NCI-H446 (cell line): Measurements from ENCODE around the gene KLF16.

Source experiments
- DNase-seq, 2 experiments: peaks; one replicate each; lab custom pipeline; 2025; lab: John Stamatoyannopoulos, UW

The KLF16 gene

GRCh38 chr19:1855040-1855827 lies 8.1 kb downstream of the KLF16 start:
- peak in 1 of 2 experiments; percentile 39 for DNase-seq

GRCh38 chr19:1854542-1855039 lies 8.8 kb downstream of the KLF16 start:
- no peak for DNase-seq

GRCh38 chr19:1854039-1854541 lies 9.3 kb downstream of the KLF16 start:
- DNase-seq, result no peak

GRCh38 chr19:1853295-1854038 lies 9.9 kb downstream of the KLF16 start:
- DNase-seq, result peak in 1 of 2 experiments; percentile 50

- no peak for DNase-seq
Observed at GRCh38 chr19:1852581-1853128, 10.7 kb downstream of the KLF16 start.

GRCh38 chr19:1851654-1852580 lies 11.5 kb downstream of the KLF16 start:
- no peak for DNase-seq

- no peak for DNase-seq
Observed at GRCh38 chr19:1850809-1851653, 12.3 kb downstream of the KLF16 start.

- no peak for DNase-seq
Observed at GRCh38 chr19:1849886-1850398, 13.4 kb downstream of the KLF16 start.

- no peak for DNase-seq
Observed at GRCh38 chr19:1849132-1849474, 14.3 kb downstream of the KLF16 start.

GRCh38 chr19:1848399-1849131 lies 14.8 kb downstream of the KLF16 start, which contains the start of gene REXO1:
Gene REXO1 (minus strand): TSS chr19:1848483. CDS start chr19:1848358, 125 bp downstream.
- peak; percentile 97 for DNase-seq

- no peak for DNase-seq
Observed at GRCh38 chr19:1847684-1848398, 15.5 kb downstream of the KLF16 start.

- no peak for DNase-seq
Observed at GRCh38 chr19:1847348-1847683, 16.1 kb downstream of the KLF16 start.

GRCh38 chr19:1846517-1847204 lies 16.7 kb downstream of the KLF16 start:
- DNase-seq, result no peak

GRCh38 chr19:1845642-1846041 lies 17.7 kb downstream of the KLF16 start:
- no peak for DNase-seq

- DNase-seq, result no peak
Observed at GRCh38 chr19:1845125-1845515, 18.3 kb downstream of the KLF16 start.

GRCh38 chr19:1844513-1845124 lies 18.8 kb downstream of the KLF16 start:
- no peak for DNase-seq

GRCh38 chr19:1843646-1844394 lies 19.6 kb downstream of the KLF16 start:
- DNase-seq, result no peak
